HG02884 (cell line): ENCODE results near the gene SH3GL3.

Experiments used
- ATAC-seq: cut with Tn5 transposase; IDR thresholded peaks from one replicate; pipeline ENCODE4 v1.9.1; 2021; ENCODE audit warnings: mild to moderate bottlenecking, moderate library complexity; ENCODE audit not compliant: unreplicated experiment

Gene SH3GL3

GRCh38 chr15:83446904-83447709 lies at the start of gene SH3GL3:
TSS of gene SH3GL3 (plus strand) at chr15:83447341. CDS start at chr15:83447534, 193 bp downstream.
- ATAC-seq, result peak; percentile 50

GRCh38 chr15:83398626-83399025 lies 48.5 kb upstream of the SH3GL3 start:
- ATAC-seq, result no peak

GRCh38 chr15:83404121-83404520 lies 43.0 kb upstream of the SH3GL3 start:
- no peak for ATAC-seq

- no peak for ATAC-seq
Observed at GRCh38 chr15:83410532-83410931, 36.6 kb upstream of the SH3GL3 start.

- ATAC-seq, result peak; percentile 50
Observed at GRCh38 chr15:83413054-83413719, 34.0 kb upstream of the SH3GL3 start.

- no peak for ATAC-seq
Observed at GRCh38 chr15:83422081-83422480, 25.1 kb upstream of the SH3GL3 start.

- ATAC-seq, result no peak
Observed at GRCh38 chr15:83422541-83422940, 24.6 kb upstream of the SH3GL3 start.

GRCh38 chr15:83424101-83424500 lies 23.0 kb upstream of the SH3GL3 start:
- ATAC-seq, result no peak

- ATAC-seq, result no peak
Observed at GRCh38 chr15:83430441-83430840, 16.7 kb upstream of the SH3GL3 start.

- ATAC-seq, result no peak
Observed at GRCh38 chr15:83431521-83431920, 15.6 kb upstream of the SH3GL3 start.

- ATAC-seq, result no peak
Observed at GRCh38 chr15:83435202-83435601, 11.9 kb upstream of the SH3GL3 start.

- no peak for ATAC-seq
Observed at GRCh38 chr15:83435782-83436181, 11.4 kb upstream of the SH3GL3 start.

GRCh38 chr15:83436513-83437158 lies 10.5 kb upstream of the SH3GL3 start:
- no peak for ATAC-seq

GRCh38 chr15:83443076-83443847 lies 3.9 kb upstream of the SH3GL3 start:
- ATAC-seq, result no peak

GRCh38 chr15:83444936-83445335 lies 2.2 kb upstream of the SH3GL3 start:
- ATAC-seq, result no peak

GRCh38 chr15:83445643-83446042 lies 1.5 kb upstream of the SH3GL3 start:
- ATAC-seq, result no peak

- no peak for ATAC-seq
Observed at GRCh38 chr15:83446417-83446816, 724 bp upstream of the SH3GL3 start.

- ATAC-seq, result no peak
Observed at GRCh38 chr15:83449250-83449671, 2.1 kb downstream of the SH3GL3 start.

GRCh38 chr15:83449937-83450506 lies 2.9 kb downstream of the SH3GL3 start:
- ATAC-seq, result no peak

GRCh38 chr15:83457149-83457548 lies 10.0 kb downstream of the SH3GL3 start:
- no peak for ATAC-seq

GRCh38 chr15:83458381-83458780 lies 11.2 kb downstream of the SH3GL3 start:
- no peak for ATAC-seq
